A549 (cell line): Measurements from ENCODE around the gene ZNF525.

Experiments used
- CTCF ChIP-seq: fragments of >200 bp; sonication (Bioruptor Twin); formaldehyde crosslinking; IDR thresholded peaks from 3 replicates; pipeline ENCODE4 v1.5.1; 2016
- EHMT2 ChIP-seq: fragments of 200-600 bp; sonication (generic); IDR thresholded peaks from 2 replicates; pipeline ENCODE4 v1.6.1; 2016; ENCODE audit warnings: antibody characterized with exemption, low read depth, mild to moderate bottlenecking, moderate library complexity

DNA sequence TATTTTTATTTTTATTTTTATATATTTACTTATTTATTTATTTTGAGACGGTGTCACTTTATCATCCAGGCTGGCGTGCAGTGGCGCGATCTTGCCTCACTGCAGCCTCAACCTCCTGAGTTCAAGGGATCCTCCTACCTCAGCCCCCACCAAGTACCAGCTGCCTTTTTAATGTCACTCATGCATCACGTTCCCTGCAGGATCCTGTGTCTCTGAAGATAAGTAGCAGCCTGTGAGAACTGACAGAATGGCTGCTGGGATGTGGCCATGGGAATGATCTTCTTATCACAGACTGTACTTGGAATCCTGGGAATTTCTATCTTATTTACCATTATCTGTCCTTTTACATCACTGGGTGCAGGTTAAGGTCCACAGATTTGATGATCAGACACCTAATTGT, 57.0 kb downstream of the ZNF525 start:
- TF ChIP-seq CTCF: no peak
- no peak for TF ChIP-seq EHMT2
